H9 (cell line): Measurements from ENCODE around the gene PHLDA2. TPM values are rescaled to one million over a fixed set of nuclear protein-coding genes. Genes with fewer than 3 reads are reported as not detected.

Experiments used
- DNase-seq: peaks from one replicate; pipeline ENCODE4 v3.0.0-alpha.2; 2017
- H2AFZ ChIP-seq: one replicate; pipeline ENCODE4 v1.6.1; 2013; ENCODE audit warnings: mild to moderate bottlenecking, low read length, control low read depth, moderate library complexity
- H2AK5ac ChIP-seq: 2 replicates; pipeline ENCODE4 v1.6.1; 2013; ENCODE audit warnings: low read length, control low read depth, mixed read lengths; ENCODE audit not compliant: insufficient read length
- H2BK120ac ChIP-seq: one replicate; pipeline ENCODE4 v1.6.1; 2013; ENCODE audit warnings: low read depth, mild to moderate bottlenecking, low read length, control low read depth, inconsistent platforms; ENCODE audit not compliant: poor library complexity, severe bottlenecking
- H2BK12ac ChIP-seq: 2 replicates; pipeline ENCODE4 v1.6.1; 2013; ENCODE audit warnings: low read length, control low read depth, mixed read lengths, low read depth; ENCODE audit not compliant: insufficient read length
- H2BK15ac ChIP-seq: 2 replicates; pipeline ENCODE4 v1.6.1; 2013; ENCODE audit warnings: low read depth, low read length, control low read depth
- H2BK20ac ChIP-seq: one replicate; pipeline ENCODE4 v1.6.1; 2013; ENCODE audit warnings: low read depth, mild to moderate bottlenecking, low read length, control low read depth, inconsistent platforms; ENCODE audit not compliant: poor library complexity, severe bottlenecking
- H2BK5ac ChIP-seq: 2 replicates; pipeline ENCODE4 v1.6.1; 2013; ENCODE audit warnings: low read length, control low read depth, mixed read lengths; ENCODE audit not compliant: insufficient read length
- H3K14ac ChIP-seq: 2 replicates; pipeline ENCODE4 v1.6.1; 2013; ENCODE audit warnings: low read length, control low read depth; ENCODE audit not compliant: insufficient read depth
- H3K18ac ChIP-seq: 2 replicates; pipeline ENCODE4 v1.6.1; 2013; ENCODE audit warnings: low read depth, mild to moderate bottlenecking, mixed read lengths, low read length, control low read depth; ENCODE audit not compliant: insufficient read length
- H3K23ac ChIP-seq: 2 replicates; pipeline ENCODE4 v1.6.1; 2013; ENCODE audit warnings: low read length, control low read depth, mixed read lengths, low read depth; ENCODE audit not compliant: insufficient read length
- H3K23me2 ChIP-seq: 2 replicates; pipeline ENCODE4 v1.6.1; 2013; ENCODE audit warnings: low read depth, mild to moderate bottlenecking, mixed read lengths, low read length, control low read depth; ENCODE audit not compliant: insufficient read length, poor library complexity, severe bottlenecking
- H3K27ac ChIP-seq: 2 replicates; pipeline ENCODE4 v1.5.1; 2013; ENCODE audit warnings: low read length, control low read depth, mixed read lengths, low read depth; ENCODE audit not compliant: insufficient read length
- H3K27me3 ChIP-seq: 2 replicates; pipeline ENCODE4 v1.6.1; 2013; ENCODE audit warnings: low read length, control low read depth, inconsistent platforms; ENCODE audit not compliant: insufficient read depth
- H3K4ac ChIP-seq: 2 replicates; pipeline ENCODE4 v1.6.1; 2013; ENCODE audit warnings: low read depth, mild to moderate bottlenecking, control low read depth, inconsistent platforms, low read length, moderate library complexity
- H3K4me1 ChIP-seq: 2 replicates; pipeline ENCODE4 v1.6.1; 2013; ENCODE audit warnings: low read length, control low read depth, inconsistent platforms; ENCODE audit not compliant: insufficient read depth
- H3K4me2 ChIP-seq: 2 replicates; pipeline ENCODE4 v1.6.1; 2013; ENCODE audit warnings: low read length, control low read depth, mixed read lengths; ENCODE audit not compliant: insufficient read length, insufficient read depth
- H3K56ac ChIP-seq: 2 replicates; pipeline ENCODE4 v1.6.1; 2013; ENCODE audit warnings: low read depth, mild to moderate bottlenecking, mixed read lengths, low read length, control low read depth; ENCODE audit not compliant: insufficient read length
- H3K79me1 ChIP-seq: 2 replicates; pipeline ENCODE4 v1.6.1; 2013; ENCODE audit warnings: low read depth, mild to moderate bottlenecking, moderate library complexity, low read length, control low read depth, inconsistent platforms; ENCODE audit not compliant: insufficient read depth, poor library complexity, severe bottlenecking
- H3K79me2 ChIP-seq: 2 replicates; pipeline ENCODE4 v1.6.1; 2013; ENCODE audit warnings: low read length, control low read depth, inconsistent platforms; ENCODE audit not compliant: insufficient read depth
- H3K9ac ChIP-seq: 2 replicates; pipeline ENCODE4 v1.6.1; 2013; ENCODE audit warnings: low read length, control low read depth, mixed read lengths; ENCODE audit not compliant: insufficient read length; ENCODE audit errors: extremely low read depth
- H3K9me3 ChIP-seq: one replicate; pipeline ENCODE4 v1.6.1; 2013; ENCODE audit warnings: low read depth, low read length, inconsistent platforms; ENCODE audit not compliant: control insufficient read depth
- H3T11ph ChIP-seq: one replicate; pipeline ENCODE4 v1.6.1; 2013; ENCODE audit warnings: mild to moderate bottlenecking, low read length, control low read depth, inconsistent platforms
- H4K20me1 ChIP-seq: one replicate; pipeline ENCODE4 v1.6.1; 2013; ENCODE audit not compliant: control insufficient read depth, insufficient read length, insufficient read depth
- H4K5ac ChIP-seq: 2 replicates; pipeline ENCODE4 v1.6.1; 2013; ENCODE audit warnings: low read depth, mild to moderate bottlenecking, mixed read lengths, low read length, control low read depth; ENCODE audit not compliant: insufficient read length
- H4K8ac ChIP-seq: replicated peaks from 2 replicates; pipeline ENCODE4 v1.6.1; 2013; ENCODE audit warnings: low read length, control low read depth, mixed read lengths, low read depth; ENCODE audit not compliant: insufficient read length
- H4K91ac ChIP-seq: 2 replicates; pipeline ENCODE4 v1.6.1; 2013; ENCODE audit warnings: low read depth, mild to moderate bottlenecking, moderate library complexity, mixed read lengths, low read length, control low read depth; ENCODE audit not compliant: insufficient read length
- H3K27ac Mint-ChIP-seq, 3 experiments: 2 replicates in 2 of 3; 3 replicates in 1 of 3; pipeline ENCODE4 v1.8.0; 2020 to 2021; ENCODE audit warnings: mixed read lengths in 3 of 3, mild to moderate bottlenecking in 1 of 3, moderate library complexity in 1 of 3
- H3K27me3 Mint-ChIP-seq: 2 replicates; pipeline ENCODE4 v1.8.0; 2021; ENCODE audit warnings: low read depth, mild to moderate bottlenecking, moderate library complexity, mixed read lengths
- H3K36me3 Mint-ChIP-seq, 3 experiments: 2 replicates in 2 of 3; 3 replicates in 1 of 3; pipeline ENCODE4 v1.8.0; 2020 to 2021; ENCODE audit warnings: low read depth in 3 of 3, mixed read lengths in 3 of 3; ENCODE audit not compliant: insufficient read depth in 1 of 3
- H3K4me1 Mint-ChIP-seq, 2 experiments: 2 replicates each; pipeline ENCODE4 v1.8.0; 2020; ENCODE audit warnings: mixed read lengths in 2 of 2
- H3K4me3 Mint-ChIP-seq, 2 experiments: 2 replicates in 1 of 2; 3 replicates in 1 of 2; pipeline ENCODE4 v1.8.0; 2020 to 2021; ENCODE audit warnings: mild to moderate bottlenecking in 2 of 2, mixed read lengths in 2 of 2, moderate library complexity in 1 of 2
- H3K9me3 Mint-ChIP-seq, 2 experiments: 2 replicates in 1 of 2; 3 replicates in 1 of 2; pipeline ENCODE4 v1.8.0; 2020; ENCODE audit warnings: mild to moderate bottlenecking in 2 of 2, mixed read lengths in 2 of 2, moderate library complexity in 1 of 2
- CTCF ChIP-seq: fragments of 200-600 bp; sonication (generic); conservative IDR thresholded peaks from 3 replicates; pipeline ENCODE4 v1.8.0; 2021; ENCODE audit warnings: antibody characterized with exemption, mild to moderate bottlenecking
- WGBS: extraction: QIAGEN DNeasy Blood & Tissue Kit; methylation state at CpG from one replicate; pipeline ENCODE4 v1.1.7; 2013; ENCODE audit warnings: missing lambda C conversion rate, low lambda C conversion rate, mixed read lengths; ENCODE audit not compliant: insufficient read length; ENCODE audit errors: extremely low coverage; 5-methylcytosine and 5-hydroxymethylcytosine counted together
- total RNA-seq: library from RNA; stranded (reverse); gene quantifications from 2 replicates; pipeline ENCODE4 v1.2.1, GENCODE V29; 2021

Gene PHLDA2
- total RNA-seq, 1 experiment from 2014 or later, result 42.8 TPM

GRCh38 chr11:2950825-2951224, 21.6 kb upstream of the PHLDA2 start:
- no CpG with 5 or more reads among the region's 1 CpG for WGBS
- Histone ChIP-seq H3K4ac (no peak overlapping the region), H4K91ac (no peak overlapping the region), H2BK15ac (no peak overlapping the region), H2AFZ (no peak overlapping the region), H2BK120ac (no peak overlapping the region), H3K27ac (no peak overlapping the region), H2BK20ac (no peak overlapping the region), H2BK12ac (no peak overlapping the region), H4K20me1 (no peaks in the 10 kb centered on the region), H3K18ac (no peak overlapping the region), H3K27me3 (no peaks in the 10 kb centered on the region), H4K5ac (no peak overlapping the region), H4K8ac (no peak overlapping the region), H3K9me3 (no peaks in the 10 kb centered on the region), H3K4me2 (no peak overlapping the region), H3T11ph (no peak overlapping the region), H3K79me2 (no peaks in the 10 kb centered on the region; the same call in 1 of the 2 replicates), H3K56ac (no peak overlapping the region), H3K14ac (no peak overlapping the region), H2AK5ac (no peak overlapping the region), H3K9ac (no peak overlapping the region), H3K23me2 (no peaks in the 10 kb centered on the region), H3K23ac (no peak overlapping the region), H2BK5ac (no peak overlapping the region), H3K4me1 (peaks cover 2% of the 10 kb centered on the region; the same call in 1 of the 2 replicates), H3K79me1 (no peaks in the 10 kb centered on the region)
- Mint-ChIP-seq H3K4me1 (peaks cover 21 to 26% of the 10 kb centered on the region in 2 experiments), H3K27ac (no peak overlapping the region), H3K27me3 (no peaks in the 10 kb centered on the region; the same call in 1 of the 2 replicates), H3K9me3 (no peaks in the 10 kb centered on the region), H3K36me3 (peaks cover 63 to 91% (median 85%) of the 10 kb centered on the region in 3 experiments), H3K4me3 (no peak overlapping the region)
- TF ChIP-seq CTCF, result no peak
- DNase-seq, result no peak
